Sigmoid colon (tissue), 7 donors: ENCODE data around the gene ADAMTS10. TPM values are rescaled to one million over a fixed set of nuclear protein-coding genes. Genes with fewer than 3 reads are reported as not detected.
A peak's percentile ranks its signal among the peaks of the same experiment; 100 is the strongest.
"Not testable (repeated sequence)": the region's sequence is repeated elsewhere in the genome, so short reads cannot be mapped to it uniquely, and the experiment has no call there.

Experiments
- DNase-seq: peaks from one replicate; pipeline ENCODE4 v3.0.0-alpha.2; 2019
- H3K27ac ChIP-seq, 4 donors: fragments of 200-600 bp; sonication (generic); one replicate each; pipeline ENCODE4 v1.5.1; 2016 to 2019; ENCODE audit warnings: mild to moderate bottlenecking in 1 of 4
- H3K27me3 ChIP-seq, 3 donors: fragments of 200-600 bp; sonication (generic); one replicate each; pipeline ENCODE4 v1.5.1; 2019; ENCODE audit warnings: mild to moderate bottlenecking in 1 of 3
- H3K36me3 ChIP-seq, 4 donors: fragments of 200-600 bp; sonication (generic); one replicate each; pipeline ENCODE4 v1.5.1; 2016 to 2019
- H3K4me1 ChIP-seq, 4 donors: fragments of 200-600 bp; sonication (generic); one replicate each; pipeline ENCODE4 v1.5.1; 2017 to 2019
- H3K4me3 ChIP-seq, 4 donors: fragments of 200-600 bp; sonication (generic); one replicate each; pipeline ENCODE4 v1.5.1; 2017 to 2019; ENCODE audit warnings: mild to moderate bottlenecking in 2 of 4, moderate library complexity in 1 of 4
- H3K9me3 ChIP-seq, 4 donors: fragments of 200-600 bp in 3 of 4; sonication (generic) in 3 of 4; one replicate each; pipeline versions ENCODE4 v1.5.1 to v1.6.1; 2013 to 2019
- CTCF ChIP-seq, 4 experiments: fragments of 450-650 bp in 3 of 4; fragments of 200-600 bp in 1 of 4; IDR thresholded peaks; one replicate each; pipeline ENCODE4 v1.5.1; 2016 to 2019; ENCODE audit warnings: antibody characterized with exemption in 4 of 4, mild to moderate bottlenecking in 3 of 4, moderate library complexity in 2 of 4
- EP300 ChIP-seq, 4 donors: sonication (generic); formaldehyde crosslinking; IDR thresholded peaks; one replicate each; pipeline ENCODE4 v1.6.1; 2017; ENCODE audit warnings: antibody characterized with exemption in 4 of 4
- POLR2A ChIP-seq, 2 donors: fragments of 450-650 bp; IDR thresholded peaks; one replicate each; pipeline ENCODE4 v1.6.1; 2016; ENCODE audit warnings: antibody characterized with exemption in 2 of 2, mild to moderate bottlenecking in 2 of 2, moderate library complexity in 2 of 2
- POLR2AphosphoS5 ChIP-seq, 4 donors: sonication (generic); formaldehyde crosslinking; IDR thresholded peaks; one replicate each; pipeline ENCODE4 v1.6.1; 2017; ENCODE audit warnings: antibody characterized with exemption in 4 of 4
- WGBS, 2 donors: extraction: QIAGEN DNeasy Blood & Tissue Kit; methylation state at CpG; one replicate each; pipeline ENCODE4 v1.1.7; 2013; 5-methylcytosine and 5-hydroxymethylcytosine counted together
- intact Hi-C: fragments of 100-400 bp; cut with DNase I; formaldehyde crosslinking; loops from one replicate; pipeline ENCODE4 v1.15.1; 2023
- polyA plus RNA-seq, 3 donors: library from polyadenylated mRNA; stranded (reverse); fragments of 200-250 nt; gene quantifications; one replicate each; pipeline ENCODE4 v1.2.3, GENCODE V29; 2013
- total RNA-seq, 4 donors: library from RNA; depleted of rRNA; stranded (reverse); fragments of >200 nt; gene quantifications; one replicate each; pipeline ENCODE4 v1.1.0, GENCODE V29; 2016
- donor health status: healthy with polysubstance abuse.
- donor health status: Bipolar disorder and iron deficiency.
- donor health status: healthy.

ADAMTS10 gene
- total and polyA plus RNA-seq, 7 donors = 1.2 to 90.6 (median 21.1) TPM; not detected in 1

- Histone ChIP-seq H3K4me1 (peaks cover 0 to 11% (median 2%) of the 10 kb centered on the region in 4 donors), H3K27ac (peak within 1 kb of the TSS in 3 of 4 donors; percentile 31 to 74 (median 49))
- WGBS, 2 donors = 86 to 90% methylated on average over 11 of the region's 11 CpGs
Observed at GRCh38 chr19:8629996-8630683, 19.6 kb upstream of the ADAMTS10 start, which contains the start of gene NFILZ. Gene NFILZ, plus strand, starts transcription at chr19:8630633. Its CDS starts 46,133 bp downstream, at chr19:8676766.

GRCh38 chr19:8629184-8629583 is 18.7 kb upstream of the ADAMTS10 start:
- peaks cover 0 to 11% (median 2%) of the 10 kb centered on the region in 4 donors for H3K4me1 ChIP-seq
- H3K36me3 ChIP-seq = no peaks in the 10 kb centered on the region
- TF ChIP-seq EP300 (IDR thresholded peaks at IDR 0.05) (no peak), CTCF (IDR thresholded peaks at IDR 0.05) (no peak), POLR2A (IDR thresholded peaks at IDR 0.05) (no peak), POLR2AphosphoS5 (IDR thresholded peaks at IDR 0.05) (no peak)
- H3K27ac ChIP-seq = no peak overlapping the region
- 75 to 88% methylated on average over 2 of the region's 2 CpGs for WGBS, 2 donors
- no peak overlapping the region for H3K4me3 ChIP-seq
- H3K27me3 ChIP-seq = no peaks in the 10 kb centered on the region
- DNase-seq = no peak
- peaks cover 0 to 7% (median 0%) of the 10 kb centered on the region in 4 donors for H3K9me3 ChIP-seq
- intact Hi-C loops = no loop called here

More at GRCh38 chr19:8629996-8630683, 19.6 kb upstream of the ADAMTS10 start, which contains the start of gene NFILZ:
- TF ChIP-seq POLR2AphosphoS5 (IDR thresholded peaks at IDR 0.05) (no peak), EP300 (IDR thresholded peaks at IDR 0.05) (no peak), CTCF (IDR thresholded peaks at IDR 0.05) (no peak), POLR2A (IDR thresholded peaks at IDR 0.05) (no peak)
- H3K36me3 ChIP-seq = no peaks in the 10 kb centered on the region
- intact Hi-C loops = no loop called here
- no peak within 1 kb of the TSS for H3K4me3 ChIP-seq
- H3K27me3 ChIP-seq = no peaks in the 10 kb centered on the region
- H3K9me3 ChIP-seq = peaks cover 0 to 7% (median 0%) of the 10 kb centered on the region in 4 donors
- no peak for DNase-seq

GRCh38 chr19:8626842-8627241 is 16.3 kb upstream of the ADAMTS10 start:
- H3K4me1 ChIP-seq = peaks cover 0 to 11% (median 2%) of the 10 kb centered on the region in 4 donors
- no peaks in the 10 kb centered on the region for H3K36me3 ChIP-seq
- no peak overlapping the region for H3K4me3 ChIP-seq
- peaks cover 0 to 7% (median 0%) of the 10 kb centered on the region in 4 donors for H3K9me3 ChIP-seq
- WGBS, 2 donors = 69 to 87% methylated on average over 8 of the region's 8 CpGs
- no peaks in the 10 kb centered on the region for H3K27me3 ChIP-seq
- H3K27ac ChIP-seq = no peak overlapping the region
- TF ChIP-seq CTCF (IDR thresholded peaks at IDR 0.05) = no peak
- TF ChIP-seq POLR2A (IDR thresholded peaks at IDR 0.05) = no peak
- no peak for TF ChIP-seq EP300 (IDR thresholded peaks at IDR 0.05)
- no peak for TF ChIP-seq POLR2AphosphoS5 (IDR thresholded peaks at IDR 0.05)
- DNase-seq = no peak
- intact Hi-C loops = no loop called here

- H3K27ac ChIP-seq, H3K9me3 ChIP-seq, DNase-seq, H3K27me3 ChIP-seq, intact Hi-C loops, H3K4me3 ChIP-seq, H3K4me1 ChIP-seq, H3K36me3 ChIP-seq: not testable (repeated sequence)
- WGBS, 2 donors = 46 to 58% methylated on average over 4 of the region's 4 CpGs
Observed at GRCh38 chr19:8622886-8623285, 12.4 kb upstream of the ADAMTS10 start.

GRCh38 chr19:8618751-8619150 is 8.2 kb upstream of the ADAMTS10 start:
- no peaks in the 10 kb centered on the region for H3K36me3 ChIP-seq
- no peaks in the 10 kb centered on the region for H3K4me1 ChIP-seq
- H3K4me3 ChIP-seq = no peak overlapping the region
- TF ChIP-seq EP300 (IDR thresholded peaks at IDR 0.05) (no peak), CTCF (IDR thresholded peaks at IDR 0.05) (no peak), POLR2A (IDR thresholded peaks at IDR 0.05) (no peak), POLR2AphosphoS5 (IDR thresholded peaks at IDR 0.05) (no peak)
- no peaks in the 10 kb centered on the region for H3K9me3 ChIP-seq
- no peaks in the 10 kb centered on the region for H3K27me3 ChIP-seq
- 31 to 66% methylated on average over 8 of the region's 8 CpGs for WGBS, 2 donors
- intact Hi-C loops = no loop called here
- H3K27ac ChIP-seq = no peak overlapping the region
- DNase-seq = no peak
